Superior temporal gyrus (tissue), 1 donor: Measurements from ENCODE around the gene KCTD11.
A peak's percentile ranks its signal among the peaks of the same experiment; 100 is the strongest.
"Not testable (repeated sequence)": the region's sequence is repeated elsewhere in the genome, so short reads cannot be mapped to it uniquely, and the experiment has no call there.

Experiments used
- DNase-seq: peaks from one replicate; pipeline ENCODE4 v3.0.0-alpha.2; 2016; ENCODE audit errors: extremely low spot score

Gene KCTD11

GRCh38 chr17:7322520-7323194 is 29.3 kb upstream of the KCTD11 start:
- no peak for DNase-seq

GRCh38 chr17:7323731-7324437 is 28.1 kb upstream of the KCTD11 start:
- DNase-seq = peak; percentile 14

DNA sequence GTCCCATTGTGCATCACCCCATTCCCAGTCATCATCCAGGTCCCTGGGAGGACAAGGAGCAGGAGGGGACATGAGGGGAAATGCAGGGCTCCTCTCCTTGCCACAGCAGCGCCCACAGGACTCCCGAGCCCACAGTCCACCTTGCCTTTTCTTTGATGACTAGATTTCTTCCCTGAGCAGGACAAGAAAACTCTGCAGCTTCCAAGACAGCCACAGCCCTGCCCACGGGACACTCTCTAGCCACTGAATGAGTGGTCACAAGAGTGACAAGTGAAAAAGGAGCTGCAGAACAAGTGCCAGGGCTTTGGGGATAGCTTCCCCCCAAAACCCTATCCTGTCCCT is 27.6 kb upstream of the KCTD11 start:
- DNase-seq = no peak

GRCh38 chr17:7325031-7325528 is 26.9 kb upstream of the KCTD11 start:
- no peak for DNase-seq

DNA sequence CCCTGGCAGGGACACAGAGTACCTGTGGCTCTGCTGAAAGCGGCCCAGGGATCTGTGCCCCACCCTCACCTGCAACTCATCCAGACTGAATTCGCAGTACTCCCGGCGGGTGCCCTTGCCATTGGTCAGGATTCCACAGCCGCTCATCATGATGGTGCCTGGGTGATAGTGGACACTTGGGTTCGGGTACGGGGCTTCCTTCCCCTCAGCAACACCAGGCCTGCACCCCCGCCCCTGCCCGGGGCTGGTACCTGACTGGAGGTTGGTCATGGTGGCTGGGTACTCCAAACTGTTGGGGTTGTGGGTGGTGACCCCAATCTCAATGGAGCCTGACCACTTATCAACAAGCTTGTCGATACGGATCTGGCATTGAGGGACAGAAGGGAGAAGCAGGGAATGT is 25.8 kb upstream of the KCTD11 start:
- DNase-seq = no peak

DNA sequence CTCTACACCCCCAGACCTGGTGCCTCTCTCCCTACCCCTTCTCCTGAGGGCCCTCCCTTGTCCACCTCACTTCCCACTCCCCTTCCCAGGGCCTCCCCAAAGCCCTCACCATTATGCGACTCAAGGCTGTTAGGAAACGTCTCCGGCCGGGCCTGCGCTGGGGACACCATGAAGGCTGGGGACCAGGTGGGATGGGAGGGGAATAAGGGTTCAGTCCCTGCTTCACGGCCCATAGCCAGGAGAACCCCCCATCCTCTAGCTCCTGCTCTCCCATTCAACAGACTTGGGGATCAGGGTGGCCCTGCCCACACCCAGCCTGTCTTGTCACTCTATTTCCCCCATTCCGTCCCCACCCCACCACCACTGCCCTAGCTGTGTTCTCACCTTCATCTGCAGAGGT is 24.9 kb upstream of the KCTD11 start:
- no peak for DNase-seq

GRCh38 chr17:7327501-7327900 is 24.5 kb upstream of the KCTD11 start:
- DNase-seq = no peak

GRCh38 chr17:7328009-7328408 is 24.0 kb upstream of the KCTD11 start:
- no peak for DNase-seq

DNA sequence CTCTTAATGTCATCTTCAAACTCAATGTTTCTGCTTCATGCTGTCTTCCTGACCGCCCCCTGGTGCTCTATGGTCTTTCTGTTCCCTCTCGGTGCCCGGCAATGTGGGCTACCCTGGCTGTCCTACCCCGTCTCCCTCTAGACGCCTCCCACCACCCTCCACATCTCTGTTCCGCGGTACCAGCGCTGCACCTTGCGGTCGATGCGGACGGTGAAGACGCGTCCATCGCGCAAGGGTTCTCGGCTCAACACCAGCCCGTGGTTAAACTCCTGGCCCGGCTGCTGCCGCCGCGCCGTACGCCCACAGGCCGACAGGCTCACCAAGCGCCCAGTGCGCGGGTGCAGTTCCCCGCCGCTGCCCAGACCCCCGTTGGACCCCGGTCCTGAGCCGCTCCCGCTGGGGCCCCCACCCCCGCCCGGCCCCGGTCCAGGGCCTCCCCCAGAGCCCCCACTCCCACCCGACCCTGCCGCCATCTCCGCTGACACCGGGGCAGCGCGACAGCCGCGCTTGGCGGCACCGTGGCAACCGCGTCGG is 23.1 kb upstream of the KCTD11 start, which contains the start of gene NEURL4:
NEURL4 (minus strand) TSS at position 496 of the 534 bp plus-strand sequence; CDS start at position 473, 23 bp downstream.
- peak; percentile 10 for DNase-seq

GRCh38 chr17:7329374-7329996 is 22.5 kb upstream of the KCTD11 start:
- peak; percentile 99 for DNase-seq

DNA sequence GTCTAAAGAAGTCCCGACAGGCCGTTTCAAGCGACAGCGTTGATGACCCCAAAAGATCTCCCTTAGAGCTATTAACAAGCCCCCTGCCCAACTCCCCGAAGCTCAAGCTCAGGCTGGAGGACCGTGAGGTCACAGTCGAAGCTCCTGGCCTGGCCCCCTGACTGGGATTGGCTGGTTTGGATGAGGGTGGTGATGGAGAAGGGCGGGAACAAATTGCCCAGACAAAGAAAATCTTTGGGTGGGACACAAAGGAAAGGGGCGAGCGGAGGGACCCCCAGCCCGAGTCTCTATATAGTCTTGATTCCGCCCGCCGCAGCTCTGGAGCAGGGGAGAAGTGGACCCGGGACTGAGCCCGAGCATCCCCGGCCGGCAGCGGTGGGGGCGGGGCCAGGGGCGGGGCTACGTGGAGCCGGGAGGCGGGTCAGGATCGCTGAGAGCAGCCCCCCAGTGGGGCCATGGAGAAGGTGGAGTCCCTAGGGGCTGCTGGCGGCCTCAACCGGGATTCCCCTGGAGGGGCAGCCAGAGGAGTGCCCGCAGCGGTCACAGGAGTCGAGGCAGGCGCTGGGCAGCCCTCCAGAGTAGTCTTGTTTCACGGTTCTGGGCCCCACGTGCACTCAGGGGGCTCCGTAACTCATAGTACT is 21.8 kb upstream of the KCTD11 start:
- no peak for DNase-seq

GRCh38 chr17:7330638-7331015 is 21.3 kb upstream of the KCTD11 start:
- DNase-seq = no peak

DNA sequence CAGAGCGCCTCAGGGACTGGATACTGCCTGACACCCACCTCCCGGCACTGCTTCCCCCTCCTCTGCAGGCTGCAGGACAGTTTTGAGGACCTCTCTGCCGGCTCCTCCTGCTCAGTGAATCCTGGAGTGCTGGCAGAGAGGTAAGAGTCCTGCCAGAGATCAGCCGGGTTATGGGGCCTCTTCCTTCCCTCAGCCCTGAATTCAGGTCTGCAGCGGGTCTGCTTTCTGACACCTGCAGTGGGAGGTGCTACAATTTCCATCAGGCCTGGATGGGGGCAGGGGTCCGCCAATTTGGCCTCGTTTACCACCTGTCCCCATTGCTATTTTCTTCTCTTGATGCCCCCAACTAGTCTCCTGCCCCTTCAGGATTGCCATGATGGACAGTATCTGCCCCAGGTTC is 19.9 kb upstream of the KCTD11 start:
- no peak for DNase-seq

- DNase-seq = not testable (repeated sequence)
These were observed 19.3 kb upstream of the KCTD11 start for GRCh38 chr17:7332600-7333069.

DNA sequence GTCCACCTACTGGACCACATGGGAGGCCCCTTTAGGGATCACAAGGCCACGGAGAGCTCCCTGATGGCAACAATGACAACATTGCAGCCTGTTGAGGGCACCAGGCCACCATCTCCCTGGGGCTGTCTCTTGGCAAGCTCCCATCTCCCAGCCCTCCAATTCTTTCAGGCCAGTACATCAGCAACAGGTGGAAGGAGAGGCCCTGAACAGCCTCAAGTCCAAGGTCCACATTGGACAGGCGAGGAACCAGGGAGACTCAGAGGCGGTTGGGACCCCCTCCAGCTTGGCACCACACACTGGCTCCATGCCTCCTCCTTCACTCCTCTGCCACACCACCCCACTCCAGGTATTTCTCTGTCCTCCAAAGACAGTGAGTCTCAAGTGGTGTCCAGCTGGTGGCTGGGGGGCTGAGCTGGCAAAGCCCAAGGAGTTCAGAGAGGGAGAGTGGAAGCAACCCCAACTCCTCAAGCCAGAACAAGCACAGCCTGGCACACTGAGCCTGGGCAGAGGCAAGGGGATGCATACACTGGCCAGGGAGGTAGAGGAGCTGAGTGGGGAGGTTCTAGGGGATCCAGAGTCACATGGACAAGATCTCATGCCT is 16.9 kb upstream of the KCTD11 start:
- no peak for DNase-seq

DNA sequence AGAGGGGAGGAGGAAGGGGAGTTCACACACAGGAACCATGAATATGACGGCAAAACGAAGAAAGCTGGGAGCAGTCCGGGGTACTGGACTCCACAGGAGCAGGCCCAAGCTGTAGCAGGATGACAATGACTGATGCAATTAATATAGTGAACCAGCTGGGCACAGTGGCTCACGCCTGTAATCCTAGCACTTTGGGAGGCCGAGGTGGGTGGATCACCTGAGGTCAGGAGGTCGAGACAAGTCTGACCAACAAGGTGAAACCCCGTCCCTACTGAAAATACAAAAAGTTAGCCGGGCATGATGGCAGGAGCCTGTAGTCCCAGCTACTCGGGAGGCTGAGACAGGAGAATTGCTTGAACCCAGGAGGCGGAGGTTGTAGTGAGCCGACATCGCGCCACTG is 16.2 kb upstream of the KCTD11 start:
- DNase-seq = not testable (repeated sequence)

GRCh38 chr17:7336240-7337175 is 15.5 kb upstream of the KCTD11 start, which contains the start of gene ACAP1:
ACAP1 (plus strand) TSS chr17:7336529; CDS start chr17:7336735, 206 bp downstream.
- DNase-seq = no peak

DNA sequence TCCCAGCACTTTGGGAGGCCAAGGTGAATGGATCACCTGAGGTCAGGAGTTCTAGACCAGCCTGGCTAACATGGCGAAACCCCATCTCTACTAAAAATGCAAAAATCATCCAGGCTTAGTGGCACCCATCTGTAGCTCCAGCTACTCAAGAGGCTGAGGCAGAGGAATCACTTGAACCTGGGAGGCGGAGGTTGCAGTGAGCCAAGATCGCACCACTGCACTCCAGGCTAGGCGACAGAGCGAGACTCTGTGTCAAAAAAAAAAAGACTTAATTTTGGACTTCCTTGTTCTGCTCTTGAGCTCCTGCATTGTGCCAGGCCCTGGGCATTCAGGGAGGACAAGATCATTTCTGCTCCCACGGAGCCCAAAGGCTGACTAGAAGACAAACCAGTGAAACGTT is 14.4 kb upstream of the KCTD11 start:
- not testable (repeated sequence) for DNase-seq

- peak; percentile 15 for DNase-seq
These were observed 11.8 kb upstream of the KCTD11 start for GRCh38 chr17:7340179-7340578.

GRCh38 chr17:7341842-7342241 is 10.1 kb upstream of the KCTD11 start:
- DNase-seq = no peak
